IMR-90 (cell line): ENCODE data around the gene SDHAF3. TPM values are rescaled to one million over a fixed set of nuclear protein-coding genes. Genes with fewer than 3 reads are reported as not detected.

Experiments used
- ATAC-seq: fragments of 200-7000 bp; cut with Tn5 transposase; 2 replicates; pipeline ENCODE4 v1.9.1; 2020; ENCODE audit warnings: low read depth, mild to moderate bottlenecking, moderate library complexity
- BruUV-seq: library from RNA; stranded (reverse); fragments of 400-500 nt; replicated peaks from 2 replicates; lab custom pipeline; 2021; lab: Mats Ljungman, UMichigan
- CTCF ChIA-PET: fragments of 300-600 bp; formaldehyde crosslinking; extraction: SDS; loops from one replicate; lab custom pipeline; 2021; ENCODE audit warnings: antibody characterized with exemption; lab: Yijun Ruan, JAX
- POLR2A ChIA-PET: fragments of 300-600 bp; sonication (Branson Sonifier 250); formaldehyde crosslinking; loops from one replicate; lab custom pipeline; 2022; ENCODE audit warnings: antibody characterized with exemption; ENCODE audit not compliant: unreplicated experiment; lab: Charles Lee
- DNase-seq: peaks from one replicate; pipeline ENCODE4 v3.0.0; 2013
- H2AFZ ChIP-seq: replicated peaks from 2 replicates; pipeline ENCODE3; 2013; ENCODE audit warnings: low read length, mild to moderate bottlenecking; ENCODE audit not compliant: poor library complexity
- H2AK5ac ChIP-seq: 2 replicates; pipeline ENCODE4 v1.6.1; 2013; ENCODE audit warnings: low read depth, low read length, inconsistent platforms
- H2AK9ac ChIP-seq: replicated peaks from 2 replicates; pipeline ENCODE3; 2013; ENCODE audit warnings: mild to moderate bottlenecking, low read depth, low read length, moderate library complexity; ENCODE audit not compliant: poor library complexity
- H2BK120ac ChIP-seq: 2 replicates; pipeline ENCODE4 v1.6.1; 2013; ENCODE audit warnings: low read depth, low read length, inconsistent platforms
- H2BK15ac ChIP-seq: 3 replicates; pipeline ENCODE4 v1.6.1; 2013; ENCODE audit warnings: low read depth, low read length, inconsistent platforms
- H2BK20ac ChIP-seq: 2 replicates; pipeline ENCODE4 v1.6.1; 2013; ENCODE audit warnings: low read depth, mild to moderate bottlenecking, inconsistent platforms, low read length, moderate library complexity
- H2BK5ac ChIP-seq: 2 replicates; pipeline ENCODE4 v1.6.1; 2013; ENCODE audit warnings: mild to moderate bottlenecking, low read depth, low read length, inconsistent platforms; ENCODE audit not compliant: poor library complexity, severe bottlenecking
- H3K14ac ChIP-seq: replicated peaks from 2 replicates; pipeline ENCODE4 v1.6.1; 2013; ENCODE audit warnings: low read depth, low read length, inconsistent platforms
- H3K18ac ChIP-seq: 2 replicates; pipeline ENCODE4 v1.6.1; 2013; ENCODE audit warnings: low read depth, low read length, control low read depth
- H3K23ac ChIP-seq: 2 replicates; pipeline ENCODE4 v1.6.1; 2013; ENCODE audit warnings: low read depth, low read length, inconsistent platforms
- H3K27ac ChIP-seq: 2 replicates; pipeline ENCODE4 v1.5.1; 2013; ENCODE audit warnings: mild to moderate bottlenecking, control low read depth, low read length; ENCODE audit not compliant: insufficient read depth
- H3K27me3 ChIP-seq: 2 replicates; pipeline ENCODE4 v1.6.1; 2013; ENCODE audit warnings: low read length; ENCODE audit not compliant: control insufficient read depth, insufficient read depth
- H3K36me3 ChIP-seq: 2 replicates; pipeline ENCODE4 v1.6.1; 2013; ENCODE audit warnings: low read length, mixed read lengths; ENCODE audit not compliant: control insufficient read depth, insufficient read depth
- H3K4ac ChIP-seq: 2 replicates; pipeline ENCODE4 v1.6.1; 2013; ENCODE audit warnings: low read depth, low read length, inconsistent platforms
- H3K4me1 ChIP-seq: 2 replicates; pipeline ENCODE4 v1.6.1; 2013; ENCODE audit warnings: low read length, mixed read lengths; ENCODE audit not compliant: control insufficient read depth, insufficient read depth
- H3K4me2 ChIP-seq: 2 replicates; pipeline ENCODE4 v1.6.1; 2013; ENCODE audit warnings: low read depth, mild to moderate bottlenecking, control low read depth, low read length, moderate library complexity
- H3K4me3 ChIP-seq: 2 replicates; pipeline ENCODE4 v1.5.1; 2013; ENCODE audit warnings: low read depth, mild to moderate bottlenecking, control low read depth, low read length, moderate library complexity; ENCODE audit not compliant: insufficient read depth
- H3K56ac ChIP-seq: 2 replicates; pipeline ENCODE4 v1.6.1; 2013; ENCODE audit warnings: low read length, inconsistent platforms; ENCODE audit not compliant: insufficient read depth; ENCODE audit errors: extremely low read depth
- H3K79me1 ChIP-seq, 2 experiments: 2 replicates each; pipeline ENCODE4 v1.6.1; 2013; ENCODE audit warnings: low read length in 2 of 2, inconsistent platforms in 1 of 2, low read depth in 1 of 2
- H3K9ac ChIP-seq: 2 replicates; pipeline ENCODE4 v1.6.1; 2013; ENCODE audit warnings: low read depth, low read length, control low read depth
- H3K9me1 ChIP-seq: 2 replicates; pipeline ENCODE4 v1.6.1; 2013; ENCODE audit warnings: low read length, inconsistent platforms; ENCODE audit not compliant: insufficient read depth
- H3K9me3 ChIP-seq: 2 replicates; pipeline ENCODE4 v1.6.1; 2013; ENCODE audit warnings: low read length; ENCODE audit not compliant: control insufficient read depth, insufficient read depth
- H4K20me1 ChIP-seq: 2 replicates; pipeline ENCODE4 v1.6.1; 2013; ENCODE audit warnings: low read length, inconsistent platforms; ENCODE audit not compliant: insufficient read depth
- H4K5ac ChIP-seq: 2 replicates; pipeline ENCODE4 v1.6.1; 2013; ENCODE audit warnings: mild to moderate bottlenecking, low read depth, low read length, control low read depth
- H4K8ac ChIP-seq, 2 experiments: 2 replicates each; pipeline ENCODE4 v1.6.1; 2013; ENCODE audit warnings: low read depth in 2 of 2, low read length in 2 of 2, control low read depth in 1 of 2, inconsistent platforms in 1 of 2
- H4K91ac ChIP-seq: 2 replicates; pipeline ENCODE4 v1.6.1; 2013; ENCODE audit warnings: low read depth, low read length, inconsistent platforms; ENCODE audit not compliant: insufficient read depth
- BHLHE40 ChIP-seq: fragments of 150-350 bp; IDR thresholded peaks from 2 replicates; pipeline ENCODE4 v1.6.1; 2016; ENCODE audit warnings: mild to moderate bottlenecking, low read depth, low read length
- CEBPB ChIP-seq: IDR thresholded peaks from 2 replicates; pipeline ENCODE4 v1.6.1; 2012; ENCODE audit warnings: low read depth, low read length, improper control_type of control experiment
- CHD1 ChIP-seq: IDR thresholded peaks from 2 replicates; pipeline ENCODE4 v1.6.1; 2012; ENCODE audit warnings: low read depth, low read length, improper control_type of control experiment
- CTCF ChIP-seq: conservative IDR thresholded peaks from 2 replicates; pipeline ENCODE4 v1.5.1; 2012; ENCODE audit warnings: mild to moderate bottlenecking, low read depth, low read length, improper control_type of control experiment
- FOS ChIP-seq: fragments of 150-350 bp; IDR thresholded peaks from 2 replicates; pipeline ENCODE4 v1.6.1; 2016; ENCODE audit warnings: low read depth, low read length
- MAFK ChIP-seq: IDR thresholded peaks from 2 replicates; pipeline ENCODE4 v1.6.1; 2012; ENCODE audit warnings: low read depth, low read length, improper control_type of control experiment
- MAZ ChIP-seq: IDR thresholded peaks from 2 replicates; pipeline ENCODE4 v1.6.1; 2012; ENCODE audit warnings: low read depth, mild to moderate bottlenecking, low read length, improper control_type of control experiment, moderate library complexity, borderline replicate concordance
- MXI1 ChIP-seq: IDR thresholded peaks from 2 replicates; pipeline ENCODE4 v1.6.1; 2012; ENCODE audit warnings: low read depth, mild to moderate bottlenecking, low read length, moderate library complexity, borderline replicate concordance
- NFE2L2 ChIP-seq: fragments of 150-350 bp; IDR thresholded peaks from 2 replicates; pipeline ENCODE4 v1.6.1; 2016; ENCODE audit warnings: low read depth, mild to moderate bottlenecking, low read length
- POLR2A ChIP-seq: IDR thresholded peaks from 2 replicates; pipeline ENCODE4 v1.6.1; 2012; ENCODE audit warnings: mild to moderate bottlenecking, low read depth, low read length
- RAD21 ChIP-seq: IDR thresholded peaks from 2 replicates; pipeline ENCODE4 v1.6.1; 2012; ENCODE audit warnings: low read length, improper control_type of control experiment
- RCOR1 ChIP-seq: IDR thresholded peaks from 2 replicates; pipeline ENCODE4 v1.6.1; 2012; ENCODE audit warnings: mild to moderate bottlenecking, low read length, improper control_type of control experiment; ENCODE audit not compliant: insufficient replicate concordance
- RFX5 ChIP-seq: IDR thresholded peaks from 2 replicates; pipeline ENCODE4 v1.8.0; 2012; ENCODE audit warnings: low read depth, mild to moderate bottlenecking, low read length, moderate library complexity
- SMC3 ChIP-seq: fragments of 150-350 bp; IDR thresholded peaks from 2 replicates; pipeline ENCODE4 v1.6.1; 2016; ENCODE audit warnings: low read depth, mild to moderate bottlenecking, antibody characterized with exemption, low read length, moderate library complexity
- WGBS, 2 experiments: methylation state at CpG; one replicate each; pipeline versions ENCODE4 v1.1.5 to v1.1.7; 2013; ENCODE audit warnings: missing lambda C conversion rate in 2 of 2; ENCODE audit not compliant: insufficient read length in 1 of 2; ENCODE audit errors: extremely low coverage in 2 of 2; 5-methylcytosine and 5-hydroxymethylcytosine counted together
- dilution Hi-C: fragments of 300-500 bp; cut with HindIII; formaldehyde crosslinking; loops from one replicate; pipeline ENCODE4 v1.14.3; 2018; ENCODE audit warnings: low sequenced_read_pairs; ENCODE audit not compliant: unreplicated experiment
- in situ Hi-C: fragments of 300-500 bp; cut with MboI; formaldehyde crosslinking; loops from 3 replicates; pipeline ENCODE4 v1.14.3; 2019; ENCODE audit warnings: low sequenced_read_pairs, inconsistent platforms, mixed read lengths
- intact Hi-C: fragments of 100-400 bp; cut with micrococcal nuclease; formaldehyde crosslinking; loops from 2 replicates; pipeline ENCODE4 v1.10.0; 2022
- polyA plus RNA-seq, 3 experiments: library from polyadenylated mRNA; depleted of rRNA; stranded (reverse); fragments of >200 nt; gene quantifications; 2 replicates each; pipeline ENCODE4 v1.2.3, GENCODE V29; 2012; ENCODE audit warnings: low replicate concordance in 1 of 3
- total RNA-seq: library from RNA; depleted of rRNA; stranded (reverse); fragments of >200 nt; gene quantifications from 2 replicates; pipeline ENCODE4 v1.2.3, GENCODE V29; 2012
- TF ChIP-seq, protein P1 (sequence below): fragments of 150-350 bp; IDR thresholded peaks from 2 replicates; pipeline ENCODE4 v1.6.1; 2016; ENCODE audit warnings: low read depth, mild to moderate bottlenecking, low read length, moderate library complexity, borderline replicate concordance
- TF ChIP-seq, protein P2 (sequence below): fragments of 150-350 bp; IDR thresholded peaks from 2 replicates; pipeline ENCODE4 v1.6.1; 2017; ENCODE audit warnings: mild to moderate bottlenecking, antibody characterized with exemption, low read length, low read depth

The SDHAF3 gene
- total and polyA plus RNA-seq, 2 of the 4 experiments (the other 2 are of a cell fraction), result 5.7 to 6.1 TPM

DNA sequence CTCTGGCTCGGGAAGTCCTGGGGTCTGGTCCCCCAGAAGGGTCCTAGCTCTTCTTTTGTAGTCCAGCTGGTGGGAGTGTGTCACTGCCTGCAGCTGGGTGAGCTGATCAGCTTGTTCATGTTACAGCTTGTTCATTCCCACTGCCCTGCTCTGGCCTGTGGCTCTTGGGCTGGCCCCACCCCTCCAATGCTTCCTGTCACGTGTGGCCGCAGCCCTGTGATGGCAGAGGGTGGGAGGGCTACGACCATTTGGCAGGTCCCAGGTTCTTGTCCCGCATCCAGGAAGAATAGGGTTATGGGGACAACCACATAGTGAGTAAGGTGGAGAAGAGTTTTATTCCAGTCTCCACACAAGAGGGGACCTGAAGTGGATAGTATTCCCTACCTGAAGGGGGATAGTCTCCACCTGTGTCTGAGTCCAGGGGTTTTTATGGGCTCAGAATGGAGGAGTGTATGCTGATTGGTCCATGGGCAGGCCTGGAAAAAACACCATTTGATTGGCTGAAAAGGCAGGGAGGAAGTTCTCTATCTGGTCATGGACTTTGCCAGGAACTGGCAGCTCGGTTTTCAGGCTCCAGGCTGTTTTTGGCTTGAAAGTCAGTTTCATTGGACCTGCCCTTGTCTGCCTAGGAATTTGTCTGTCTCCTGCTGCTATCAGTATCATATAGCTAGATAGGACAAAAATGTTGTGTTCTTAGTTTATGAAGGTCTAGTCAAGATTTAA lies 13.1 kb downstream of the SDHAF3 start:
- dilution Hi-C loops (no loop called here), in situ Hi-C loops (no loop called here), intact Hi-C loops (no loop called here)
- Histone ChIP-seq H2AK5ac (no peak overlapping the region), H2BK120ac (no peak overlapping the region), H2AFZ (no peak overlapping the region), H4K91ac (no peak overlapping the region), H3K9me3 (no peaks in the 10 kb centered on the region), H3K23ac (no peak overlapping the region), H2BK15ac (no peak overlapping the region), H3K36me3 (no peaks in the 10 kb centered on the region), H4K20me1 (no peaks in the 10 kb centered on the region), H3K4me2 (no peak overlapping the region), H3K27me3 (no peaks in the 10 kb centered on the region), H3K18ac (no peak overlapping the region), H4K5ac (no peak overlapping the region), H3K56ac (no peak overlapping the region), H2BK20ac (no peak overlapping the region), H3K4ac (no peak overlapping the region), H3K4me3 (no peak overlapping the region), H3K4me1 (no peaks in the 10 kb centered on the region), H2AK9ac (no peak overlapping the region), H3K9ac (no peak overlapping the region), H3K79me1 (peaks cover 0 to 5% of the 10 kb centered on the region in 2 experiments; a peak in 1 of 4 replicates), H4K8ac (no peak overlapping the region), H2BK5ac (no peak overlapping the region), H3K9me1 (no peaks in the 10 kb centered on the region), H3K27ac (no peak overlapping the region), H3K14ac (no peak overlapping the region)
- no TSS peak for BruUV-seq
- POLR2A ChIA-PET, result no interaction called here
- DNase-seq, result no peak
- CTCF ChIA-PET, result interaction anchor here (1.1 kb wide), 1 partner anchor 13 kb away, joined by 3 read pairs; no protein-coding TSS in a partner anchor
- TF ChIP-seq MXI1 (no peak), MAFK (no peak), RCOR1 (no peak), POLR2A (no peak), CEBPB (no peak), NFE2L2 (no peak), RFX5 (no peak), BHLHE40 (no peak), CHD1 (no peak), RAD21 (no peak), MAZ (no peak), FOS (no peak), CTCF (no peak), SMC3 (no peak)
- TF ChIP-seq, protein P1, sequence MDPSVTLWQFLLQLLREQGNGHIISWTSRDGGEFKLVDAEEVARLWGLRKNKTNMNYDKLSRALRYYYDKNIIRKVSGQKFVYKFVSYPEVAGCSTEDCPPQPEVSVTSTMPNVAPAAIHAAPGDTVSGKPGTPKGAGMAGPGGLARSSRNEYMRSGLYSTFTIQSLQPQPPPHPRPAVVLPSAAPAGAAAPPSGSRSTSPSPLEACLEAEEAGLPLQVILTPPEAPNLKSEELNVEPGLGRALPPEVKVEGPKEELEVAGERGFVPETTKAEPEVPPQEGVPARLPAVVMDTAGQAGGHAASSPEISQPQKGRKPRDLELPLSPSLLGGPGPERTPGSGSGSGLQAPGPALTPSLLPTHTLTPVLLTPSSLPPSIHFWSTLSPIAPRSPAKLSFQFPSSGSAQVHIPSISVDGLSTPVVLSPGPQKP, result no peak
- TF ChIP-seq, protein P2, sequence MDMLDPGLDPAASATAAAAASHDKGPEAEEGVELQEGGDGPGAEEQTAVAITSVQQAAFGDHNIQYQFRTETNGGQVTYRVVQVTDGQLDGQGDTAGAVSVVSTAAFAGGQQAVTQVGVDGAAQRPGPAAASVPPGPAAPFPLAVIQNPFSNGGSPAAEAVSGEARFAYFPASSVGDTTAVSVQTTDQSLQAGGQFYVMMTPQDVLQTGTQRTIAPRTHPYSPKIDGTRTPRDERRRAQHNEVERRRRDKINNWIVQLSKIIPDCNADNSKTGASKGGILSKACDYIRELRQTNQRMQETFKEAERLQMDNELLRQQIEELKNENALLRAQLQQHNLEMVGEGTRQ, result no peak
- no peak for ATAC-seq
- no CpG with 5 or more reads among the region's 6 CpGs for WGBS, 2 experiments
